Left kidney (tissue), 2 donors: ENCODE data around the gene ITM2B. TPM values are rescaled to one million over a fixed set of nuclear protein-coding genes. Genes with fewer than 3 reads are reported as not detected.
"Not testable (repeated sequence)": the region's sequence is repeated elsewhere in the genome, so short reads cannot be mapped to it uniquely, and the experiment has no call there.

Source experiments
- DNase-seq: peaks from one replicate; pipeline ENCODE4 v3.0.0-alpha.2; 2013
- polyA plus RNA-seq: library from polyadenylated mRNA; unstranded; fragments of 120-200 nt; gene quantifications from one replicate; pipeline ENCODE4 v1.2.1, GENCODE V29; 2013; ENCODE audit not compliant: insufficient read length

The ITM2B gene
- polyA plus RNA-seq, 1 donor = 1,478 TPM

DNA sequence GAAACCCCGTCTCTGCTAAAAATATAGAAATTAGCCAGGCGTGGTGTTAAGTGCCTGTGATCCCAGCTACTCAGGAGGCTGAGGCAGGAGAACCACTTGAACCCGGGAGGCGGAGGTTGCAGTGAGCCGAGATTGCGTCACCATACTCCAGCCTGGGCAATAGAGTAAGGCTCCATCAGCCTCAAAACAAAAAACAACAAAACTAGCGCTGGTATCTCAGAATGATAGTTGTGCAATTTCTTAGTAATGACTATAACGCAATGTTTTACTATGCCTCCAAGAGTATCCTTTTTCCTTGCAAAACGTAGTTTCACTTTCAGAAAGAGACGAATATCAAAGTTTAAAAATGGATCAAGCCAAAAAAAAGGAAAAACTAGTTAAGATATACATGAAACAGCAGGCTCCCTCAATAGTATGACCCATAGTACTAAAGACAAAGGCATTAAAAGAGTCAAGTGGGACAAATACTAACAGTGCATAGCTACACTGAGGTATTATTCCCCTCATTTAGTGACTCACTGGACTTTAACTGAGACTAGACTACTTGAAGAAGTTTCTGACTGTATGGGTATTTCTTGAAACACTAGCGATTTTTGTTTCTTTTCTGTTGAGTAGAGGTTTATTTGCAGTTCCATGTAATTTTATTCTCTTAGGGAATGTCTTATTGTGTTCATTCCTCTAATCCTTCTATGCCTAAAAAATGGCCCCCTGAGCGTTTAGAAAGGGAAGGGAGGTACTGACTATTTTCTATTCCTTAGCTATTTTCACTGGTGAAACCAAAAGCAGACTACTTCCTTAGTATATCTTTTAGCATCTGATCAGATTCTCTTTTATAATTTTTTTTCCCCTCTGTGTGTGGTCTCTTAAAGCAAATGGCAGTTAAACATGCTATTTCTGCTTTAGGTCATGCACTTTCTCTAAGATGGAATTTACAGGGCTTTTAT, 10.4 kb upstream of the ITM2B start:
- DNase-seq = no peak

DNA sequence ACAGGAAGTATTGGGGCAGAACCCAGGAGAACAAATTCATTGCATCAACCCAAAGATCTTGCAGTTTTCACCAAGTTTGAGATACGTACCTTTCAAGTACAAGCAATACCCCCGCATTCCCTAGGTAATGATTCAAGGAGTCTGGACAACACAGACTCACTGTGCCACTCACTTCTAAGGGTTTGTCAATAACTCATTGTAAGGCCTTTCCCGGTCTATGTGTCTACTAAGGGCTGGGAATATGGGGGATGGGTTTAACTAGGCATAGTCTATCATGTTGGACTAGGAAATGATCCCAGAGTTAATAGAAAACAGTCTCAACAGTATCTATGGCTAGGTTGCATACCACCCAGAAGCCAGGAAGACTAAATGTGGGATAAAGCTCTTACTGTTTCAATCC, 8.3 kb upstream of the ITM2B start:
- DNase-seq = no peak

DNA sequence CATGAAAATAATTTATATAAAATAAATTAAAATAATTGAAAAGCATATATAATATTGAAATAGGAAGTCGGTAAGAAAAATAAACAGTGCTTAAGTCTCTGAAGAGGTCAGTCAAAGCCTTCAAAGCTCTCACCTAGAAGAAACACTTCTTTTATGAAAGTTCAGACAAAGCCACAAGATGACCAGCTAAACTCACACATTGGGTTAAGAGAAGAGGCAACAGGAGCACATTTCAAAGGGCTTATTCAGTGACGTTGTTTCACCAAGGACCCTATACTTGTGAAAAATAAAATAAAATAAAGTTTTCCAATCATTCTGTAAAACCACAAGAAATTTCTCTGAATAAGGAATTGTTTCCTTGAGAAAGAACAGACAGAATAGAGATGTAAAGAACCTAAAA, 2.5 kb upstream of the ITM2B start:
- no peak for DNase-seq

DNA sequence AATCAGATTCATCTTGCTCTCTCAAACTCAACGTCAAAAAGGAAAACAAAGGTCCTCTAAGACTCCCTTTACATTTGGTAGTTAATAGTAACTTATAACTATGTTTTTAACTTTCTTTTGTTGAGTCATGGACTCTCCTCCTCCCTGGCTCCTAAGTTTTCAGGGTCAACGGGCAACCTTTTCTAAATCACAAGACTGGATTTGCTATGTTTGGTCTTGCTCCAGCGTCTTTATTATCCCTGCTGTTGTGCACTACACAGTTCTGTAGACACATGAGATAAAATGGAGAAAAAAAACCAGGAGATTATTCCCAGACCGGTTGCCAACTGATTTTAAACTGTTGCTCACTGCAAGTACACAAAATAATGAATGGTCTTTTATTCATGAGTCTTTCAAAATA, 1.9 kb upstream of the ITM2B start:
- no peak for DNase-seq

DNA sequence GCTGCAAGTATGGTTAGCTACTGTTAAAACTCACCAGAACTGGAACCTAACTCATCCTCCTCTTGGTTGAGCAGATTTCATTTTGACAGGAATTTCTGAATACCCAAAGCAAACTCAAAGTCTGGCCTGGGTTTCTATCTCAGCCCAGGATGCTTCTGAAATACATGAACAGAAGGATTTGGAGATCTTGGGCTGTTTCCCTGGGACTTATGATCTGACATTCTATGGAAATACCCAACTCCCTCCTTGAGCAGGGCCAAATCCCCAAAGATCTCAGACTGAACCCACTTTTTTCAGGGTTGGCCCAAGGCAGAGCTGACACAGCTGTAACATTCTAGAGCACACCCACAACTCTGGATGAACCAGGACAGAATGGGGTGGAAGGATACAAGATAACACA, 1.1 kb upstream of the ITM2B start:
- DNase-seq = no peak

DNA sequence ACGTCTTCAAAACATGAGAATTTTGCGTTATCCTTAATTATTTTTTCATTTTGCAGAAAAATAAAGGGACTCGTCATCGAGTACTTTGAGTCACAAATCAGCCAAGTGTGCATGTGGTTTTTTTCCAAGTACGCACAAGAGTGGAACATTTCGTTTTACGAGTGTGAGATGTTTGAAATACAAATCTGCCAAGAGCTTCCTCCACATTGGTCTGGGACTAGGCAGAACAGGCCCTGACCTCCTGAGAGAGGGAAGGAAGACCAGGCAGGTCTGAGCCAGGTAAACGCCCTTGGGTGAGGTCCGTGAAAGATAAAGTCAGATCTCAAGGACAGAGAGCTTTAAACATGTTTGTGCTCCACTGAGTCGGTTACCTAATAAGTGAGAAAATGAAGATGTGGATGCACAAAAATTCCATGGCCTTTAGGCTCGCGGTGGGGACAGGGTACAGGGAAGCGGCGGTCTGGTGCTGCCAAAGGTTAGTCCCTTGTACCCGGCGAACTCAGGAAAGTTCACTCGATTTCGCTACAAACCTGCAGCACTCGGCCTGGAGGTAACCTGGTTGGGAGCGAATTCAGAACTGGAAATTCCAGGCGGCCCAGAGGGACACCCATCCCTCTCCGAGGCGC, 473 bp upstream of the ITM2B start:
- no peak for DNase-seq

DNA sequence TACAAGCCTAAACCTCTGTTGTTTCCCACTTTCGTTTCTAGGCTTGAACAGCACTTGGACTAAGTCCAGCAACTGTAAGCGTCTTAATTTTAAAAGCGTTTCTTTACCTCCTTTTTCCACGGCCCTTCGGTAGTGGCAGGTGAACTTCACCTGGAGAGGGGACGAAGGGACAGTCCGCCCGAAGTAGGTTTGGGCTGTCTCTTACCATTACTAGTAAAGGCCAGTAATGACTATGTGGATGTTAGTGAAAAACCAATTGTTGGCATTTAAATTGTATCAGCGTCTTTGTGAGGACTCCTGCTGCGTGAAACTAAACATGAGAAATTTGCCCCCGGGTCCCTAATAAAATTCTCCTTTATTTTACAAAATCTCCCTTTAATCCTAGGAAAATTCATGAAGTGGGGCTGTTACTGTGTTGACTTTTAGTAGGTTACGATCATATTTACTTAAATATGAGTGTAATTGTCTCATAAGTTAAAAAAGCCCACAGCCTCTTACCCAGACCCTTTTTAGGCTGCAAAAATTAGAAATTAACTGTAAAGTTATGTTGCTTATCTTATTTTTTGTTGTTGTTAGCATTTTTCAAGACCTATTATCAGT, 983 bp downstream of the ITM2B start:
- DNase-seq = no peak

DNA sequence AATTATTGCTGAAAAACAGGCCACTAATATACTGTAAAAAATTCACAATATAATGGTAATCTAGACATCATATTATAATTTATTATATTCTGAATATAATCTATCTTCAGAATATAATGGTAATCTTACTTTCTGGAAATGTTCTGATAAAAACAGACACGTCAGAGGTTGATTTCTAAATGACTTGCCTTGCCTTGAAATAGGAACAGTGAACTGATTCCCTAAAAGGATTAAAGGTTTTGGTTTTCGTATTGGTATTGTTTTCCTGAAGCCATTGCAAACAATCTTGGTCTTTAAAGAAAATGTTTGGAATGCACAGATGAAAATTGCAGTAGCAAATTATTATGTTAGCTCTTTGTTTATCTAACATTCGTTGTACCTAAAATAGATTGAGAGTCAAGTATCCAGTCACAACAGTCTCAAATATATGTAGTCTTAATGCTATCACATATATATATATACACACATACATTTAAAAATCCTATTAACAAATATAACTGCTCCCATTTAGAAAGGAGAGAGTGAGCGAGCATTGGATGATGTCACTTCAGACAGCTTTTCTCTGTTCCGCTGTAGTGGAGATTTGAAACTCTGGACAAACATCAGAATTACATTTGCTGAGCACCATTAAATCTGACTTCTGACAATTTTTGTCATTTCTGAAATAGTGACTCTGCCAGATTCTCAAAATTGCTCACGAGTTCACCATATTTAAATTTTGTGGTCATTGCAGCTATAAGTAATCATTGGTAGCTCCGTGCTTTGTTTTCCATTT, 1.7 kb downstream of the ITM2B start:
- no peak for DNase-seq

DNA sequence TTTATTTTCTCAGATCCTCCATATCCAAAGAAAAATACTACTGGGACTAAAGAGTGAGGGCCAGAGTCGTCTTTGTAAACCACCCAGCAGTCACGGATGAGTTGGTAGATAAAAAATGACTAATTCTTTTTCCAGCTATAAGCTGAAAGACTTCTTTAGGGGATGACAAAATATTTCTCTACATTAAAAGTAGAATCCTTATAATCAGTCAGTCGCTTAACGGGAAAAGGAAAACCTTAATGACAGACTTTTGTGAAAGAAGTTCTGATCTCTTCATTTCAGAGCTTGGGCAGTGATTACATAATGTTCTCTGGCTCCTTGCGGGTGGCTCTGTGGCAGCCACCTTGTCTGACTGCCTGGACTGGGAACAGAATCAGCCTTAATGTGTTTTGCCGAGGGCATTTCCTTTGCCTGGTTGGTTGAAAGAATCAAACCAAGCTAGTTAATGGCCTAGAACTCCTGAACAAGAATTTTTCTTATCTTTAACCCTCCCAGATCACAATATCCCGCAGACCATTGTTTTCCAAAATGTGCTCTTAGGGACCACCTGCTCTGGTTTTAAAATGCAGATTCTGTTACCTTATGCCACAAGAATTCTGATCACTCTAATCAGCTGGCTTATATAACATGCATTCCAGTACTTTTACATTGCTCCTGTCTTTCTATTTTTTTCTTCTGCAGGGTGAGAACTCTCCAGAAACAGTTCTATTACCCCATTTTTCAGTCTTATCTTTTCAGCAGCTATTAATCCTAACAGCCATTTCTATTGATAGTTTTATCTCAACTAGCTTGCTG, 2.5 kb downstream of the ITM2B start:
- no peak for DNase-seq

DNA sequence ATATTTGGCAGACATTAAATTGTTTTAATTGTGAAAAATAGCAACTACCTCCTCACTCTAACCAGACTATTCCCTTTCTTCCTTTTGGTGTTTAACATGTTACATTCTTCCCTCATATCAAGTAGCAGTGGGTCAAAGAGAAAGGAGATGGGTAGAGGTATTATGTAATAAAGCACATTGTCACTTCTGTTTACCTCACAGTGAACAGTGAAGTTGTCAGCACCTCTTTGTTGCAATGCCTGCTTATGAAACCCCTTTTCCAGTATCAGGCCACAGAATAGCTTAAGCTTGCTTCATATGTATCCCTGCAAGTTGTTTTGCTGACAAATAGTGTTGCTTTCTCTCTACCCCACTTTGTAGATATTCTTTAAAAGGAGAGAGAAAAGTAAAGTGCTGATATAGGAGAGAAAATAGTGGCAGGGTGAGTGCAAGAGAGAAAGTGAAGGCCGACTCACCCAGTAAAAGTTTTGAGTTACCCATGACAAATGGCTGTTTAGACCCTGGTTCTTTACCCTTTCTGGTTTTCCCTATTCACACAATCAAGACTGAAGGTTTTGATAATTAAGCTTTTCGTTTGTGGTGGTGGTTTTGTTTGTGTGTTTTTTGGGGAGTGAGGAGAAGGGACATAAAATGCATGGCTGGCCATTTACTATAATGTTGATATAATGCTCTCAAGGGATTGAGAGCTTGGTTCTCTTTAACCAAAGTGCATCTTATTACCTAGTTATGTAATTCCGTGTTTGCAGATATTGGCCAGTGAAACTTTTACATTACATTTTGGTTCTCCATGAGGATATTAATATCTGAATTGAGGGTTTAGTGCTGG, 3.7 kb downstream of the ITM2B start:
- DNase-seq = no peak

DNA sequence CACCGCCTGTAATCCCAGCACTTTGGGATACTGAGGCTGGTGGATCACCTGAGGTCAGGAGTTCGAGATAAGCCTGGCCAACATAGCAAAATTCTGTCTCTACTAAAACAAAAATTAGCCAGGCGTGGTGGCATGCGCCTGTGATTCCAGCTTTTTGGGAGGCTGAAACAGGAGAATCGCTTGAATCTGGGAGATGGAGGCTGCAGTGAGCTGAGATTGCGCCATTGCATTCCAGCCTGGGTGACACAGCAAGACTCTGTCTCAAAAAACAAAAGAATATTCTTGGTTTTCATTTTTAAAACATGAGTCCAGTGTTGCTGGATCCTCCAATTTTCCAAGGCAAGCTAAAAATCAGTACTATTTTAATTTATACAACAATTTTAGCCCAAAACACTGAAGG, 6.4 kb downstream of the ITM2B start:
- not testable (repeated sequence) for DNase-seq

DNA sequence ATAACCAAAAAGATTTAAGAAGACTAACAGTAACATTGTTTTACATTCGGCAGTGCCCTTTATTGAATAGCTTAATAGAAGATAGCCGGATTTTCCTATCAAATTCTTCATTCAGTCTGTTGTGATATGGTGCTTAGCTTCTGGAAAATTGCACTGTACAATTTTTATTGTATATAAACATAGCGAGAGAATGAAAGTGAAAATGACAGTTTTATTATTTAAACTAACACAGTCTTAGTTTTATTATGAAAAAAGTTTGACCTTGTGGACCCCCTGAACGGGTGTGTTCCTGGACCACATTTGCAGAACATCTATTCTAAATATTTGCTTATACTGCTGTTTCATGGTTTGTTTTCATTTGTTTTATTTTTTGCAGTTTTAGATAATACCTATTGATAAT, 8.6 kb downstream of the ITM2B start:
- no peak for DNase-seq

DNA sequence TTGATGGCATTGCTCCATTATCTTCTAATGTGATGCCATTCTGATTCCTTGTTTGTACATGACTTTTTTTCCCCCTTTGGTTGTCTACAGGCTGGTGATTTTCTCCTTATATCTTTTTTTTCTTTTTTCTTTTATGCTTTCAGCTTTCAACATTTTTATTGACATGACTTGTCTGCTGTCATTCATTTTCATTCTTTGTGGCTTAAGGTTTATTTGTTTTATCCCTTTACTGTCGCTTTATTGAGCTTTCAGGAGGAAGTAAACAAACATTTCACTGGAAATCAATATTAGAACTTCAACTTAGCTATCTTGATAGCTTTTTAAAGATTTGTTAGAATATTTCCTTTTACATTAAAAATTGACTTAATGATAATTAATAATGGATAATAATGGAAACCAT, 9.7 kb downstream of the ITM2B start:
- no peak for DNase-seq

DNA sequence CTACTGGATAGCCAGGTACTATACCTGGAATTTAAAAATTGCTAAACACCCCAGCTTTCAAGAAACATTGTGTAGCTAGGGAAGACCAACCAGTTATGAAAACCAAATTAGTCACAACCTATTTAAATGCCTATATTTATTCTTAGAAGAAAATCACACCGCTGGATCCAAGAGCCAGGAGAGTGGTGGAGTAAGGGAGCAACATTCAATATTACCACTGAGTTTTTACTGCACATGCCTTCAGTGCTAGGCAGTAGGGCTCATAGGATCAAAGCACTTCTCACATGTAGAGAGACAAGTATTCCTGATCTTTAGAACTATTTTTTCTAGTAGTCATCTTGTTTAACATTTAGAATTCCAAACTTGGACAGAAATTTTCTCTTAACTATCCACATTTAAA, 11.2 kb downstream of the ITM2B start:
- no peak for DNase-seq

DNA sequence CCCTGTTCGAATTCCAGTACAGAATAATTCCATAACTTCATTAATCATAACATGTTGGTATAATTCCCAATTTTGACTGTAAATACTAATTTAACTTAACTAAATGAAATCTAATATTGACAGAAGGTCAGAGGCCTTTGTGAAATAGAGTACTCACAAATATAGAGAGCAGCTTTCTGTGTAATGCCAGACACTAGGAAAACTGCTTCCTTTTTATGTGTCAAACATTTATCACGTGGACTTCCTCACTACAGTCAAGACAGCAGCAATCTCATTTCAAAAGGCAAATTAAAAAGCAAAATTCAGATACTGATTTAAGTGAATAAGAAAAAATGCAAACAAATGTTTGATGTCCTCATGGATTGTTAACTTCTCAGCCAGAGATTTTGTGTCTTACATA, 13.1 kb downstream of the ITM2B start:
- no peak for DNase-seq

DNA sequence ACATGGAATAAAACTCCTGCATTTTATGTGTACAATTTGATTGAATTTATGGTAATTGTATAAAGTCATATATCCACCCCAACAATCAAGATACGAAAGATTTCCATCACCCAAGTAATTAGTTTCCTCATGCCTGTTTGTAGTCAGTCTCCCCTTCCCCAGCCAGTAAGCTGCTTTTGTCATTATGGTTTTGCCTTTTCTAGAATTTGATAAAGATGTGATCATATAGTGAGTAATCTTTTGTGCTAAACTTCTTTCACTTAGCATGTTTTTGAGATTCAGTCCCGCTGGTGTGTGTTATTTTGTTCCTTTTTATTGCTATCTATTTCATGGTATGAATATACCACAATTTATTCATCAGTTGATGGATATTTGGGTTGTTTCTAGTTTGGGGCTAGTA, 16.0 kb downstream of the ITM2B start:
- no peak for DNase-seq

DNA sequence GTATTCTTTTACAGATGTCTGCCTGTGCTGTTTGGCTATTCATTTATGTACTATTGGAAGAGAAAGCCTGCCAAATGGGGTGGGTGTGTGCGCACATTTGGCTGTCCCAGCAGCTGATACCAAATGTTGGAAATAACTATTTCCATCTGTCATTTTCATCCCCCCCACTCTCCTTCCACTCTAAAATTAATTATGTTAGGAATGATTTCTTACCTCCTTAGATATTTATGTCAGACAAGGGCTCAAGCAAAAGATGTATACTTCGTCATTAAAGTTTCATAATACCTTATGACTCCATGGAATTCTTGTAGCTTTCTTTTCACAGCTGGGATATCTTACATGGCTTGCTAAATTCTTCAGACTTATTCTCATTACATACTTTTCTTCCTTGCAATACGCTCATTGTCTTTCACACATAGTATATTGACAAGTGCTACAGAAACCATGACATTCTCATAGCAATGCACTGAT, 18.6 kb downstream of the ITM2B start:
- no peak for DNase-seq

DNA sequence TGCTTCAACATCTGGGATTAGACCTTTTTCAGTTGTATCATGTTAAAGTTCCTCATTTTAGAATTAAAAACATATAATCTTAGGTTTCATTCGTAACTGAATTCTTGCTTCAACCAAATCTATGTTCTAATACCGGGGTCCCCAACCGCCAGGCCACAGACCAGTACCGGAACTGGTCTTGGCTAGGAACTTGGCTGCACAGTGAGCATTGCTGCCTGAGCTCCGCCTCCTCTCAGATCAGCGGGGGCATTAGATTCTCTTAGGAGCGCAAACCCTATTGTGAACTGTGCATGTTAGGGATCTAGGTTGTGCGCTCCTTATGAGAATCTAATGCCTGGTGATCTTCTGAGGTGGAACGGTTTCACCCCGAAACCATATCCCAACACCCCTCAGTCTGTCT, 19.2 kb downstream of the ITM2B start:
- DNase-seq = no peak

DNA sequence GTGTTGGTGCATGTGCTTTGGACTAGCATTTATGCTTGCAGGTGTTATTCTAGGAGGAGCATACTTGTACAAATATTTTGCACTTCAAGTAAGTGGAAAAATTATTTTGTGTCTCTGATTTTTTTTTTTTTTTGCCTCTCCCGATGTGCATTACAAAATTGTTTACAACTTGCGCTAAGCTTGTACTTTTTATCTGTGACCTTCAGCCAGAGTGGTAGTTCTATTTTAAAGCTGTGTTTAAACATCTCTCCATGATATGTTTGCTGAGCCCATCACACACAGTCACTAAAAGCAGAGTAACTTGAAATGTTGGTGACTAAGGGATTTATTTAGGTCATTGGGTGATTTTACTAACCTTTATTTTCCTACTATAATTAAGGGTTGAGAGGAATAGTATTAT, 20.8 kb downstream of the ITM2B start:
- no peak for DNase-seq

DNA sequence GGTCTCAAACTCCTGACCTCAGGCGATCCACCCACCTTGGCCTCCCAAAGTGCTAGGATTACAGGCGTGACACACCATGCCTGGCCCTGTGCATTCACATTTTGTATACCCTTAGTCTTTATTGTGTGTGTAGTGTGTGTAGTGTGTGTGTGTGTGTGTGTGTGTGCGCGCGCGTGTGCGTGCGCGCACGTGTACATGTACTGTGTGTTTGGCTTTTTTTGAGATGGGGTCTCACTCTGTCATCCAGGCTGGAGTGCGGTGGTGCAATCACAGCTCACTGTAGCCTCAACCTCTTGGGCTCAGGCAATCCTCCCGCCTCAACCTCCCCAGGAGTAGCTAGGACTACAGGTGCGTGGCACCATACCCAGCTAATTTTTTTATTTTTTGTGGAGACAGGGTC, 22.1 kb downstream of the ITM2B start:
- DNase-seq = no peak

DNA sequence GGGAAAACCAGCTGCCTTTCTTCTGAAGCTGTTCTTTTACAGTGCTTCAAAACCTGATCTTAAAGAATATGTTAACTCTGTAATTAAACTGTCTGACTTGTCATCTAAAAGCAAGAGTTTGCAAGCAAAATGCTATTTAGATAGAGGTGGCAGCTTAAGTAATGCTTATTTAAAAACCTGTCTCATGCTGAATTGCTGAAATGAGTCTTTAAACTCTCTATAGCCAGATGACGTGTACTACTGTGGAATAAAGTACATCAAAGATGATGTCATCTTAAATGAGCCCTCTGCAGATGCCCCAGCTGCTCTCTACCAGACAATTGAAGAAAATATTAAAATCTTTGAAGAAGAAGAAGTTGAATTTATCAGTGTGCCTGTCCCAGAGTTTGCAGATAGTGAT, 22.9 kb downstream of the ITM2B start:
- DNase-seq = no peak
